ENCODE data around the gene CD27. TPM values are rescaled to one million over a fixed set of nuclear protein-coding genes. Genes with fewer than 3 reads are reported as not detected.
"Not testable (repeated sequence)": the region's sequence is repeated elsewhere in the genome, so short reads cannot be mapped to it uniquely, and the experiment has no call there.

Gene CD27
- total RNA-seq, 1 donor from 2014 or later: 1.2 TPM

DNA sequence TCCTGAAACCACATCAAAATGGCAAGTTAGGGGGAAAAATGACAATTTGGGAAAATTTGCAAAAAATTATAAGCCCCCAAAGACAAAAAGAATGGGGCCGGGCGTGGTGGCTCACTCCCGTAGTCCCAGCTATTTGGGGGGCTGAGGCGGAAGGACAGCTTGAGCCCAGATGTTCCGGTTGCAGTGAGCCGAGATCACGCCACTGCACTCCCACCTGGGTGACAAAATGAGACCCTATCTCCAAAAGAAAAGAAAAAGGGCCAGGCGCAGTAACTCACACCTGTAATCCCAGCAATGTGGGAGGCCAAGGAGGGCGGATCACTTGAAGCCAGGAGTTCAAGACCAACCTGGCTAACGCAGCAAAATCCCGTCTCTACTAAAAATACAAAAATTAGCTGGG, 27.7 kb downstream of the CD27 start:
- H3K27me3 ChIP-seq: no peaks in the 10 kb centered on the region
- no peak overlapping the region for H3K4me3 ChIP-seq
- no peak overlapping the region for H3K27ac ChIP-seq
- H3K36me3 ChIP-seq: no peaks in the 10 kb centered on the region
- H3K4me1 ChIP-seq: peaks cover 31% of the 10 kb centered on the region
- intact Hi-C loops (cut with DNase I): no loop called here
- no peak for TF ChIP-seq POLR2A (IDR thresholded peaks at IDR 0.05)
- no peak for TF ChIP-seq POLR2AphosphoS5 (IDR thresholded peaks at IDR 0.05; ENCODE audit: insufficient read depth in 1 of 2, low read depth in 1 of 2)
- TF ChIP-seq CTCF (IDR thresholded peaks at IDR 0.05): no peak
- no peak for DNase-seq (ENCODE audit: extremely low spot score in 2 of 2)
- H3K9me3 ChIP-seq: no peaks in the 10 kb centered on the region

GRCh38 chr12:6475233-6475975, 30.6 kb downstream of the CD27 start:
- DNase-seq (ENCODE audit: extremely low spot score in 2 of 2); H3K27me3 ChIP-seq; H3K4me1 ChIP-seq; H3K27ac ChIP-seq; H3K9me3 ChIP-seq; H3K36me3 ChIP-seq; H3K4me3 ChIP-seq; intact Hi-C loops (cut with DNase I): not testable (repeated sequence)

- intact Hi-C loops (cut with DNase I): no loop called here
- no peak for TF ChIP-seq POLR2AphosphoS5 (IDR thresholded peaks at IDR 0.05; ENCODE audit: insufficient read depth in 1 of 2, low read depth in 1 of 2)
- TF ChIP-seq CTCF (IDR thresholded peaks at IDR 0.05): no peak
- no peak for TF ChIP-seq POLR2A (IDR thresholded peaks at IDR 0.05)
- H3K27ac ChIP-seq: no peak overlapping the region
- H3K4me1 ChIP-seq: peaks cover 2% of the 10 kb centered on the region
- H3K4me3 ChIP-seq: no peak overlapping the region
- DNase-seq (ENCODE audit: extremely low spot score in 2 of 2): no peak
- H3K36me3 ChIP-seq: no peaks in the 10 kb centered on the region
- no peaks in the 10 kb centered on the region for H3K9me3 ChIP-seq
- H3K27me3 ChIP-seq: no peaks in the 10 kb centered on the region
These were observed 31.7 kb downstream of the CD27 start for GRCh38 chr12:6476489-6476888.

- H3K27ac ChIP-seq; H3K4me1 ChIP-seq; H3K4me3 ChIP-seq; H3K27me3 ChIP-seq; DNase-seq (ENCODE audit: extremely low spot score in 2 of 2); H3K36me3 ChIP-seq; intact Hi-C loops (cut with DNase I); H3K9me3 ChIP-seq: not testable (repeated sequence)
These were observed 33.0 kb downstream of the CD27 start for GRCh38 chr12:6477601-6478377.

DNA sequence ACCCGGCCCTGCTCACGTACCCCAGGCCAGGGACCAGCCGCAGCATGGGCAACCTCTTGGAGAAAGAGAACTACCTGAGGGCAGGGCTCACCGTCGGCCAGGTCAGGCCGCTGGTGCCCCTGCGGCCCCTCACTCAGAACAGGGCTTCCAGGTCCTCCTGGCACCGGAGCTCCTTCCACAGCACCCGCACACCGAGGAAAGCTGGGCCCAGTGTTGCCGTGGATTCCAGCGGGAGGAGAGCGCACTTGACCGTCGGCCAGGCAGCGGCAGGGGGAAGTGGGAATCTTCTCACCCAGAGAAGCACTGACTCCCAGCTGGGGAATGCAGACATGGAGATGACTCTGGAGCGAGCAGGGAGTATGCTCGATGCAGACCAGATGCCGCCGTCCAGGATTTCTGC, 33.7 kb downstream of the CD27 start:
- intact Hi-C loops (cut with DNase I): no loop called here
- Histone ChIP-seq H3K4me1 (no peaks in the 10 kb centered on the region), H3K27ac (no peak overlapping the region), H3K4me3 (no peak overlapping the region), H3K9me3 (no peaks in the 10 kb centered on the region), H3K36me3 (no peaks in the 10 kb centered on the region), H3K27me3 (no peaks in the 10 kb centered on the region)
- TF ChIP-seq POLR2AphosphoS5 (IDR thresholded peaks at IDR 0.05; ENCODE audit: insufficient read depth in 1 of 2, low read depth in 1 of 2) (no peak), CTCF (IDR thresholded peaks at IDR 0.05) (no peak), POLR2A (IDR thresholded peaks at IDR 0.05) (no peak)
- DNase-seq (ENCODE audit: extremely low spot score in 2 of 2): no peak

- Histone ChIP-seq H3K4me1 (peaks cover 10% of the 10 kb centered on the region), H3K36me3 (peaks cover 0 to 6% of the 10 kb centered on the region in 2 donors), H3K27me3 (no peaks in the 10 kb centered on the region), H3K9me3 (no peaks in the 10 kb centered on the region), H3K27ac (no peak overlapping the region), H3K4me3 (no peak overlapping the region)
- TF ChIP-seq POLR2A (IDR thresholded peaks at IDR 0.05) (no peak), POLR2AphosphoS5 (IDR thresholded peaks at IDR 0.05; ENCODE audit: insufficient read depth in 1 of 2, low read depth in 1 of 2) (no peak), CTCF (IDR thresholded peaks at IDR 0.05) (no peak)
- intact Hi-C loops (cut with DNase I): no loop called here
- DNase-seq (ENCODE audit: extremely low spot score in 2 of 2): no peak
These were observed 43.5 kb downstream of the CD27 start for GRCh38 chr12:6488240-6488639.
